ENCODE data around the gene ZNF579. TPM values are rescaled to one million over a fixed set of nuclear protein-coding genes. Genes with fewer than 3 reads are reported as not detected.

The ZNF579 gene
- total and polyA plus RNA-seq, 2 of the 13 experiments (the other 11 are each of a cell fraction or from before 2014, with no cell fraction given) = 2.1 to 2.9 TPM

DNA sequence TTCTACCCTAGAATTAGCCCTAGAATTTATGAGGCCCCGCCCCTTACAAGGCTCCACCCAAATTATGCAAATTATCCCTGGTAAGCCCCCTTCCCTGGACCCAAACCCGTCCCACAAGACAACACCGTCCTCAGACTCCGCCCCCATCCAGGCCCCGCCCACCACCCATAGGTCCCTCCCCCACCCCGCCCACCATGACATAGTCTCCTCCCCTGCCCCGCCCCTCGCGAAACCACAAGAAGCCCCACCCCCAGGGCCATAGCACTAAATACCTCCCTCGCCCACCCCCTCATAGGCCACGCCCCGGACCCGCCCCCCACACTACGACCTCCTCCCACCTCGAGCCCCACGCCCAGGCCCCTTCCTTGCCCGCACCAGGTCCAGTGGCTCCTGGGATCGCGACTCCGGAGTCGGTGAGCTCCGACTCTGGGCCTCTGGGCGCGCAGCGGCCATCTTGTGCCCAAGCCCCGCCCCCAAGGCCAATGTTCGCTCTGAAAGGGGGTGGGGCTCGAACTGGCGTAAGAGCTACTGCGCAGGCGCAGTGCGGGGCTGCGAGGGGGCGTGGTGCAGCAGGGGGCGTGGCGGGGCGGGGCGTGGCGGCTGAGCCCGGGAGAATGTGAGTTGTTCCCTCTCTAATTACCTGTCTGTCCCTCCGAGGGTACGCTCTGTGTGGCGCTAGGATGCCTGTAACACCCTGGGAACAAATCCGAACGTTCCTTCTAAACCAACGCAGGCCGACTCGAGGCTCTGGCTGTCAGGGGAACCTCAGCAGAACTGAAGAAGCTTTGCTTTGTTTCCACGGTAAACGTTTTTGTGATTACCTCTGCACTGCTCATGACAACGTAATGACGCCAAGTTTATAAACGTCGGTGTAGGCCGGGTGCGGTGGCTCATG lies 43.7 kb upstream of the ZNF579 start, which contains the start of gene ZNF784 (continued):
- TF ChIP-seq, protein P1, sequence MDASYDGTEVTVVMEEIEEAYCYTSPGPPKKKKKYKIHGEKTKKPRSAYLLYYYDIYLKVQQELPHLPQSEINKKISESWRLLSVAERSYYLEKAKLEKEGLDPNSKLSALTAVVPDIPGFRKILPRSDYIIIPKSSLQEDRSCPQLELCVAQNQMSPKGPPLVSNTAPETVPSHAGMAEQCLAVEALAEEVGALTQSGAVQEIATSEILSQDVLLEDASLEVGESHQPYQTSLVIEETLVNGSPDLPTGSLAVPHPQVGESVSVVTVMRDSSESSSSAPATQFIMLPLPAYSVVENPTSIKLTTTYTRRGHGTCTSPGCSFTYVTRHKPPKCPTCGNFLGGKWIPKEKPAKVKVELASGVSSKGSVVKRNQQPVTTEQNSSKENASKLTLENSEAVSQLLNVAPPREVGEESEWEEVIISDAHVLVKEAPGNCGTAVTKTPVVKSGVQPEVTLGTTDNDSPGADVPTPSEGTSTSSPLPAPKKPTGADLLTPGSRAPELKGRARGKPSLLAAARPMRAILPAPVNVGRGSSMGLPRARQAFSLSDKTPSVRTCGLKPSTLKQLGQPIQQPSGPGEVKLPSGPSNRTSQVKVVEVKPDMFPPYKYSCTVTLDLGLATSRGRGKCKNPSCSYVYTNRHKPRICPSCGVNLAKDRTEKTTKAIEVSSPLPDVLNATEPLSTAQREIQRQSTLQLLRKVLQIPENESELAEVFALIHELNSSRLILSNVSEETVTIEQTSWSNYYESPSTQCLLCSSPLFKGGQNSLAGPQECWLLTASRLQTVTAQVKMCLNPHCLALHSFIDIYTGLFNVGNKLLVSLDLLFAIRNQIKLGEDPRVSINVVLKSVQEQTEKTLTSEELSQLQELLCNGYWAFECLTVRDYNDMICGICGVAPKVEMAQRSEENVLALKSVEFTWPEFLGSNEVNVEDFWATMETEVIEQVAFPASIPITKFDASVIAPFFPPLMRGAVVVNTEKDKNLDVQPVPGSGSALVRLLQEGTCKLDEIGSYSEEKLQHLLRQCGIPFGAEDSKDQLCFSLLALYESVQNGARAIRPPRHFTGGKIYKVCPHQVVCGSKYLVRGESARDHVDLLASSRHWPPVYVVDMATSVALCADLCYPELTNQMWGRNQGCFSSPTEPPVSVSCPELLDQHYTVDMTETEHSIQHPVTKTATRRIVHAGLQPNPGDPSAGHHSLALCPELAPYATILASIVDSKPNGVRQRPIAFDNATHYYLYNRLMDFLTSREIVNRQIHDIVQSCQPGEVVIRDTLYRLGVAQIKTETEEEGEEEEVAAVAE (CRISPR knock-in tag; IDR thresholded peaks at IDR 0.05; ENCODE audit: borderline replicate concordance) = no peak
- TF ChIP-seq MED1 (CRISPR knock-in tag; IDR thresholded peaks at IDR 0.05) = peak; percentile 45; the same call in 1 of the 2 replicates
- TF ChIP-seq, protein P2, sequence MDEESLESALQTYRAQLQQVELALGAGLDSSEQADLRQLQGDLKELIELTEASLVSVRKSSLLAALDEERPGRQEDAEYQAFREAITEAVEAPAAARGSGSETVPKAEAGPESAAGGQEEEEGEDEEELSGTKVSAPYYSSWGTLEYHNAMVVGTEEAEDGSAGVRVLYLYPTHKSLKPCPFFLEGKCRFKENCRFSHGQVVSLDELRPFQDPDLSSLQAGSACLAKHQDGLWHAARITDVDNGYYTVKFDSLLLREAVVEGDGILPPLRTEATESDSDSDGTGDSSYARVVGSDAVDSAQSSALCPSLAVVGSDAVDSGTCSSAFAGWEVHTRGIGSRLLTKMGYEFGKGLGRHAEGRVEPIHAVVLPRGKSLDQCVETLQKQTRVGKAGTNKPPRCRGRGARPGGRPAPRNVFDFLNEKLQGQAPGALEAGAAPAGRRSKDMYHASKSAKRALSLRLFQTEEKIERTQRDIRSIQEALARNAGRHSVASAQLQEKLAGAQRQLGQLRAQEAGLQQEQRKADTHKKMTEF (CRISPR knock-in tag; IDR thresholded peaks at IDR 0.05) = 0 out of 2 replicates have a peak, but pooled peaks have one; percentile 34
- TF ChIP-seq CBX5 (CRISPR knock-in tag; IDR thresholded peaks at IDR 0.05; ENCODE audit: borderline replicate concordance) = no peak
- no peak for TF ChIP-seq ZNF773 (CRISPR knock-in tag; IDR thresholded peaks at IDR 0.05; ENCODE audit: borderline replicate concordance)
- TF ChIP-seq, protein P3, sequence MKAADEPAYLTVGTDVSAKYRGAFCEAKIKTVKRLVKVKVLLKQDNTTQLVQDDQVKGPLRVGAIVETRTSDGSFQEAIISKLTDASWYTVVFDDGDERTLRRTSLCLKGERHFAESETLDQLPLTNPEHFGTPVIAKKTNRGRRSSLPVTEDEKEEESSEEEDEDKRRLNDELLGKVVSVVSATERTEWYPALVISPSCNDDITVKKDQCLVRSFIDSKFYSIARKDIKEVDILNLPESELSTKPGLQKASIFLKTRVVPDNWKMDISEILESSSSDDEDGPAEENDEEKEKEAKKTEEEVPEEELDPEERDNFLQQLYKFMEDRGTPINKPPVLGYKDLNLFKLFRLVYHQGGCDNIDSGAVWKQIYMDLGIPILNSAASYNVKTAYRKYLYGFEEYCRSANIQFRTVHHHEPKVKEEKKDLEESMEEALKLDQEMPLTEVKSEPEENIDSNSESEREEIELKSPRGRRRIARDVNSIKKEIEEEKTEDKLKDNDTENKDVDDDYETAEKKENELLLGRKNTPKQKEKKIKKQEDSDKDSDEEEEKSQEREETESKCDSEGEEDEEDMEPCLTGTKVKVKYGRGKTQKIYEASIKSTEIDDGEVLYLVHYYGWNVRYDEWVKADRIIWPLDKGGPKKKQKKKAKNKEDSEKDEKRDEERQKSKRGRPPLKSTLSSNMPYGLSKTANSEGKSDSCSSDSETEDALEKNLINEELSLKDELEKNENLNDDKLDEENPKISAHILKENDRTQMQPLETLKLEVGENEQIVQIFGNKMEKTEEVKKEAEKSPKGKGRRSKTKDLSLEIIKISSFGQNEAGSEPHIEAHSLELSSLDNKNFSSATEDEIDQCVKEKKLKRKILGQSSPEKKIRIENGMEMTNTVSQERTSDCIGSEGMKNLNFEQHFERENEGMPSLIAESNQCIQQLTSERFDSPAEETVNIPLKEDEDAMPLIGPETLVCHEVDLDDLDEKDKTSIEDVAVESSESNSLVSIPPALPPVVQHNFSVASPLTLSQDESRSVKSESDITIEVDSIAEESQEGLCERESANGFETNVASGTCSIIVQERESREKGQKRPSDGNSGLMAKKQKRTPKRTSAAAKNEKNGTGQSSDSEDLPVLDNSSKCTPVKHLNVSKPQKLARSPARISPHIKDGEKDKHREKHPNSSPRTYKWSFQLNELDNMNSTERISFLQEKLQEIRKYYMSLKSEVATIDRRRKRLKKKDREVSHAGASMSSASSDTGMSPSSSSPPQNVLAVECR (CRISPR knock-in tag; IDR thresholded peaks at IDR 0.05; ENCODE audit: borderline replicate concordance) = peak; percentile 14; the same call in 1 of the 2 replicates
- no peak for TF ChIP-seq NPAS2 (CRISPR knock-in tag; IDR thresholded peaks at IDR 0.05; ENCODE audit: borderline replicate concordance)
- no peak for TF ChIP-seq TAF15 (IDR thresholded peaks at IDR 0.05; ENCODE audit: low read depth, low read length, poor library complexity, severe bottlenecking)
- no peak for TF ChIP-seq GTF2F1 (IDR thresholded peaks at IDR 0.05; ENCODE audit: low read length)
- no peak for TF ChIP-seq NFRKB (IDR thresholded peaks at IDR 0.05)
- no peak for TF ChIP-seq ZNF616 (CRISPR knock-in tag; IDR thresholded peaks at IDR 0.05; ENCODE audit: low read depth)
- TF ChIP-seq TEAD3 (CRISPR knock-in tag; optimal IDR thresholded peaks at IDR 0.05; ENCODE audit: borderline replicate concordance) = no peak
- TF ChIP-seq, protein P4, sequence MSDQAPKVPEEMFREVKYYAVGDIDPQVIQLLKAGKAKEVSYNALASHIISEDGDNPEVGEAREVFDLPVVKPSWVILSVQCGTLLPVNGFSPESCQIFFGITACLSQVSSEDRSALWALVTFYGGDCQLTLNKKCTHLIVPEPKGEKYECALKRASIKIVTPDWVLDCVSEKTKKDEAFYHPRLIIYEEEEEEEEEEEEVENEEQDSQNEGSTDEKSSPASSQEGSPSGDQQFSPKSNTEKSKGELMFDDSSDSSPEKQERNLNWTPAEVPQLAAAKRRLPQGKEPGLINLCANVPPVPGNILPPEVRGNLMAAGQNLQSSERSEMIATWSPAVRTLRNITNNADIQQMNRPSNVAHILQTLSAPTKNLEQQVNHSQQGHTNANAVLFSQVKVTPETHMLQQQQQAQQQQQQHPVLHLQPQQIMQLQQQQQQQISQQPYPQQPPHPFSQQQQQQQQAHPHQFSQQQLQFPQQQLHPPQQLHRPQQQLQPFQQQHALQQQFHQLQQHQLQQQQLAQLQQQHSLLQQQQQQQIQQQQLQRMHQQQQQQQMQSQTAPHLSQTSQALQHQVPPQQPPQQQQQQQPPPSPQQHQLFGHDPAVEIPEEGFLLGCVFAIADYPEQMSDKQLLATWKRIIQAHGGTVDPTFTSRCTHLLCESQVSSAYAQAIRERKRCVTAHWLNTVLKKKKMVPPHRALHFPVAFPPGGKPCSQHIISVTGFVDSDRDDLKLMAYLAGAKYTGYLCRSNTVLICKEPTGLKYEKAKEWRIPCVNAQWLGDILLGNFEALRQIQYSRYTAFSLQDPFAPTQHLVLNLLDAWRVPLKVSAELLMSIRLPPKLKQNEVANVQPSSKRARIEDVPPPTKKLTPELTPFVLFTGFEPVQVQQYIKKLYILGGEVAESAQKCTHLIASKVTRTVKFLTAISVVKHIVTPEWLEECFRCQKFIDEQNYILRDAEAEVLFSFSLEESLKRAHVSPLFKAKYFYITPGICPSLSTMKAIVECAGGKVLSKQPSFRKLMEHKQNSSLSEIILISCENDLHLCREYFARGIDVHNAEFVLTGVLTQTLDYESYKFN (CRISPR knock-in tag; conservative IDR thresholded peaks at IDR 0.05) = 0 out of 2 replicates have a peak, but pooled peaks have one; percentile 22
- TF ChIP-seq WIZ (CRISPR knock-in tag; IDR thresholded peaks at IDR 0.05) = no peak
- no peak for TF ChIP-seq MED13 (CRISPR knock-in tag; IDR thresholded peaks at IDR 0.05)
